C4-2B (cell line): ENCODE measurements around the gene MTMR1.

ENCODE experiments used
- CTCF ChIP-seq: fragments of 450-650 bp; conservative IDR thresholded peaks from 2 replicates; pipeline ENCODE4 v1.5.1; 2017; ENCODE audit warnings: mild to moderate bottlenecking
- ZFX ChIP-seq: fragments of 450-650 bp; IDR thresholded peaks from 2 replicates; pipeline ENCODE4 v1.6.1; 2017

GRCh38 chrX:150683536-150684146 is 9.6 kb upstream of the MTMR1 start:
- peak; percentile 70 for TF ChIP-seq CTCF
- TF ChIP-seq ZFX, result no peak
